ENCODE measurements around the gene INTS13. TPM values are rescaled to one million over a fixed set of nuclear protein-coding genes. Genes with fewer than 3 reads are reported as not detected.
A peak's percentile ranks its signal among the peaks of the same experiment; 100 is the strongest.

Gene INTS13
- total RNA-seq = 10 to 100 TPM; 18.5 to 35.3 (median 28.8) TPM

- DNase-seq (ENCODE audit: low spot score in 2 of 2) = peak; percentile 98 to 99
- no peaks in the 10 kb centered on the region for H3K27me3 ChIP-seq
- 0% methylated on average over 50 of the region's 69 CpGs for WGBS
- H3K9me3 ChIP-seq = no peaks in the 10 kb centered on the region
- H3K36me3 ChIP-seq = peaks cover 2% of the 10 kb centered on the region
- TF ChIP-seq CTCF (IDR thresholded peaks at IDR 0.05) (no peak), POLR2AphosphoS5 (IDR thresholded peaks at IDR 0.05) (peak; percentile 50 to 84 (median 65)), POLR2A (IDR thresholded peaks at IDR 0.05) (peak; percentile 74 to 96)
- H3K4me1 ChIP-seq = peaks cover 58% of the 10 kb centered on the region
- H3K27ac ChIP-seq = peak within 1 kb of the TSS; percentile 99
- peak within 1 kb of the TSS; percentile 76 for H3K4me3 ChIP-seq
Observed at GRCh38 chr12:26937863-26938700, at the start of gene INTS13, which contains the start of gene FGFR1OP2. Gene INTS13 (minus strand): TSS chr12:26937981. CDS start chr12:26936803, 1,178 bp downstream. Gene FGFR1OP2 (plus strand): TSS chr12:26938470. CDS start chr12:26954159, 15,689 bp downstream.

GRCh38 chr12:26982866-26983265 lies 45.1 kb upstream of the INTS13 start:
- no peak overlapping the region for H3K4me3 ChIP-seq
- 96% methylated on average over 2 of the region's 2 CpGs for WGBS
- DNase-seq (ENCODE audit: low spot score in 2 of 2) = no peak
- no peaks in the 10 kb centered on the region for H3K27me3 ChIP-seq
- no peak overlapping the region for H3K27ac ChIP-seq
- no peaks in the 10 kb centered on the region for H3K4me1 ChIP-seq
- no peaks in the 10 kb centered on the region for H3K9me3 ChIP-seq
- H3K36me3 ChIP-seq = peaks cover 22% of the 10 kb centered on the region
- no peak for TF ChIP-seq POLR2AphosphoS5 (IDR thresholded peaks at IDR 0.05)
- no peak for TF ChIP-seq CTCF (IDR thresholded peaks at IDR 0.05)
- no peak for TF ChIP-seq POLR2A (IDR thresholded peaks at IDR 0.05)
- TF ChIP-seq EP300 (IDR thresholded peaks at IDR 0.05) = no peak

GRCh38 chr12:26979733-26980132 lies 42.0 kb upstream of the INTS13 start:
- Histone ChIP-seq H3K27me3 (no peaks in the 10 kb centered on the region), H3K4me3 (no peak overlapping the region), H3K4me1 (no peaks in the 10 kb centered on the region), H3K27ac (no peak overlapping the region), H3K36me3 (peaks cover 43% of the 10 kb centered on the region), H3K9me3 (no peaks in the 10 kb centered on the region)
- 95% methylated on average over 11 of the region's 11 CpGs for WGBS
- TF ChIP-seq EP300 (IDR thresholded peaks at IDR 0.05) (no peak), CTCF (IDR thresholded peaks at IDR 0.05) (no peak), POLR2A (IDR thresholded peaks at IDR 0.05) (no peak), POLR2AphosphoS5 (IDR thresholded peaks at IDR 0.05) (no peak)
- DNase-seq (ENCODE audit: low spot score in 2 of 2) = no peak

GRCh38 chr12:26978801-26979200 lies 41.0 kb upstream of the INTS13 start:
- no peaks in the 10 kb centered on the region for H3K9me3 ChIP-seq
- TF ChIP-seq EP300 (IDR thresholded peaks at IDR 0.05) (no peak), POLR2AphosphoS5 (IDR thresholded peaks at IDR 0.05) (no peak), POLR2A (IDR thresholded peaks at IDR 0.05) (no peak), CTCF (IDR thresholded peaks at IDR 0.05) (no peak)
- H3K4me3 ChIP-seq = no peak overlapping the region
- 81% methylated on average over 1 of the region's 1 CpG for WGBS
- peaks cover 52% of the 10 kb centered on the region for H3K36me3 ChIP-seq
- no peaks in the 10 kb centered on the region for H3K4me1 ChIP-seq
- H3K27me3 ChIP-seq = no peaks in the 10 kb centered on the region
- no peak for DNase-seq (ENCODE audit: low spot score in 2 of 2)
- H3K27ac ChIP-seq = no peak overlapping the region

- H3K27ac ChIP-seq = no peak overlapping the region
- H3K4me3 ChIP-seq = no peak overlapping the region
- no peaks in the 10 kb centered on the region for H3K9me3 ChIP-seq
- H3K36me3 ChIP-seq = peaks cover 59% of the 10 kb centered on the region
- H3K4me1 ChIP-seq = no peaks in the 10 kb centered on the region
- no peaks in the 10 kb centered on the region for H3K27me3 ChIP-seq
- no peak for DNase-seq (ENCODE audit: low spot score in 2 of 2)
- TF ChIP-seq POLR2AphosphoS5 (IDR thresholded peaks at IDR 0.05) (no peak), EP300 (IDR thresholded peaks at IDR 0.05) (no peak), POLR2A (IDR thresholded peaks at IDR 0.05) (no peak), CTCF (IDR thresholded peaks at IDR 0.05) (no peak)
- 86% methylated on average over 2 of the region's 2 CpGs for WGBS
Observed at GRCh38 chr12:26976687-26977086, 38.9 kb upstream of the INTS13 start.
